ENCODE results near the gene RAP1GAP. TPM values are rescaled to one million over a fixed set of nuclear protein-coding genes. Genes with fewer than 3 reads are reported as not detected.
"Not testable (repeated sequence)": the region's sequence is repeated elsewhere in the genome, so short reads cannot be mapped to it uniquely, and the experiment has no call there.

RAP1GAP gene
- polyA plus RNA-seq, 3 donors = 0.45 to 65.5 (median 6.9) TPM

- WGBS, 3 donors = 91 to 96% (median 95%) methylated on average over 6 of the region's 6 CpGs
- H3K27ac ChIP-seq (ENCODE audit: low read depth, low read length) = no peak overlapping the region
Observed at GRCh38 chr1:21637514-21637913, 31.6 kb downstream of the RAP1GAP start.

GRCh38 chr1:21636029-21636428 is 33.1 kb downstream of the RAP1GAP start:
- H3K27ac ChIP-seq (ENCODE audit: low read depth, low read length) = no peak overlapping the region
- WGBS, 3 donors = 90 to 100% (median 99%) methylated on average over 2 of the region's 2 CpGs

GRCh38 chr1:21634806-21635535 is 34.2 kb downstream of the RAP1GAP start:
- 62 to 80% (median 74%) methylated on average over 12 of the region's 12 CpGs for WGBS, 3 donors
- H3K27ac ChIP-seq (ENCODE audit: low read depth, low read length) = no peak overlapping the region

GRCh38 chr1:21633992-21634805 is 35.0 kb downstream of the RAP1GAP start:
- no peak overlapping the region for H3K27ac ChIP-seq (ENCODE audit: low read depth, low read length)
- 40 to 90% (median 84%) methylated on average over 17 to 18 of the region's 18 CpGs for WGBS, 3 donors

GRCh38 chr1:21633141-21633755 is 35.9 kb downstream of the RAP1GAP start:
- H3K27ac ChIP-seq (ENCODE audit: low read depth, low read length) = no peak overlapping the region
- 71 to 83% (median 79%) methylated on average over 6 to 7 of the region's 7 CpGs for WGBS, 3 donors

GRCh38 chr1:21631944-21632887 is 36.9 kb downstream of the RAP1GAP start:
- WGBS, 3 donors = 30 to 60% (median 51%) methylated on average over 19 of the region's 19 CpGs
- H3K27ac ChIP-seq (ENCODE audit: low read depth, low read length) = no peak overlapping the region

- WGBS, 3 donors = 79 to 88% (median 84%) methylated on average over 8 of the region's 8 CpGs
Observed at GRCh38 chr1:21631590-21631943, 37.6 kb downstream of the RAP1GAP start.

GRCh38 chr1:21630571-21631343 is 38.4 kb downstream of the RAP1GAP start:
- 56 to 68% (median 57%) methylated on average over 13 of the region's 13 CpGs for WGBS, 3 donors
- H3K27ac ChIP-seq (ENCODE audit: low read depth, low read length) = no peak overlapping the region

More at GRCh38 chr1:21631590-21631943, 37.6 kb downstream of the RAP1GAP start:
- not testable (repeated sequence) for H3K27ac ChIP-seq (ENCODE audit: low read depth, low read length)

GRCh38 chr1:21629971-21630370 is 39.2 kb downstream of the RAP1GAP start:
- WGBS, 3 donors = 88 to 92% (median 90%) methylated on average over 4 of the region's 4 CpGs
- H3K27ac ChIP-seq (ENCODE audit: low read depth, low read length) = no peak overlapping the region

- 41 to 66% (median 49%) methylated on average over 7 of the region's 7 CpGs for WGBS, 3 donors
- no peak overlapping the region for H3K27ac ChIP-seq (ENCODE audit: low read depth, low read length)
Observed at GRCh38 chr1:21628798-21629393, 40.3 kb downstream of the RAP1GAP start.

- H3K27ac ChIP-seq (ENCODE audit: low read depth, low read length) = no peak overlapping the region
- 83 to 89% (median 87%) methylated on average over 11 of the region's 11 CpGs for WGBS, 3 donors
Observed at GRCh38 chr1:21626921-21627339, 42.2 kb downstream of the RAP1GAP start.

GRCh38 chr1:21625390-21626190 is 43.6 kb downstream of the RAP1GAP start:
- H3K27ac ChIP-seq (ENCODE audit: low read depth, low read length) = no peak overlapping the region
- WGBS, 3 donors = 66 to 88% (median 76%) methylated on average over 13 of the region's 13 CpGs

- 37 to 78% (median 74%) methylated on average over 11 of the region's 11 CpGs for WGBS, 3 donors
Observed at GRCh38 chr1:21624571-21625389, 44.4 kb downstream of the RAP1GAP start.

GRCh38 chr1:21623410-21623961 is 45.7 kb downstream of the RAP1GAP start:
- whole genome bisulfite sequencing, 3 donors = 18 to 75% (median 72%) methylated on average over 10 of the region's 10 CpGs
- H3K27ac ChIP-seq (ENCODE audit: low read depth, low read length) = no peak overlapping the region

More at GRCh38 chr1:21624571-21625389, 44.4 kb downstream of the RAP1GAP start:
- no peak overlapping the region for H3K27ac ChIP-seq (ENCODE audit: low read depth, low read length)
